Tibial artery (tissue), 4 donors: ENCODE measurements around the gene RAB14.

ENCODE experiments used
- DNase-seq, 2 donors: peaks; one replicate each; pipeline ENCODE4 v3.0.0-alpha.2; 2019
- H3K27ac ChIP-seq, 2 donors: fragments of 200-600 bp; sonication (generic) in 1 of 2; 1 replicate in 1 of 2; 2 replicates in 1 of 2; pipeline ENCODE4 v1.5.1; 2018 to 2019; ENCODE audit warnings: mild to moderate bottlenecking in 1 of 2
- H3K27me3 ChIP-seq, 2 donors: fragments of 200-600 bp; sonication (generic) in 1 of 2; one replicate each; pipeline versions ENCODE4 v1.5.1 to v1.6.0; 2016 to 2019
- H3K36me3 ChIP-seq, 3 donors: fragments of 200-600 bp; sonication (generic) in 2 of 3; one replicate each; pipeline ENCODE4 v1.5.1; 2016 to 2019; ENCODE audit warnings: mild to moderate bottlenecking in 2 of 3
- H3K4me1 ChIP-seq, 4 donors: fragments of 200-600 bp; sonication (generic) in 2 of 4; 1 replicate in 3 of 4; 2 replicates in 1 of 4; pipeline ENCODE4 v1.5.1; 2016 to 2019
- H3K4me3 ChIP-seq, 2 donors: fragments of 200-600 bp; sonication (generic) in 1 of 2; 1 replicate in 1 of 2; 2 replicates in 1 of 2; pipeline ENCODE4 v1.5.1; 2018 to 2019; ENCODE audit warnings: mild to moderate bottlenecking in 2 of 2
- H3K9me3 ChIP-seq, 3 donors: fragments of 200-600 bp; sonication (generic) in 1 of 3; one replicate each; pipeline ENCODE4 v1.5.1; 2016 to 2019
- CTCF ChIP-seq, 2 experiments: fragments of 200-600 bp in 1 of 2; fragments of 450-650 bp in 1 of 2; IDR thresholded peaks; one replicate each; pipeline ENCODE4 v1.5.1; 2017 to 2019; ENCODE audit warnings: antibody characterized with exemption in 2 of 2, mild to moderate bottlenecking in 1 of 2, moderate library complexity in 1 of 2
- intact Hi-C: fragments of 100-400 bp; cut with DNase I; formaldehyde crosslinking; loops from one replicate; pipeline ENCODE4 v1.15.0; 2023; ENCODE audit warnings: low total_unique reads

Gene RAB14

GRCh38 chr9:121204121-121204520 is 2.5 kb upstream of the RAB14 start:
- Histone ChIP-seq H3K27ac (no peak overlapping the region), H3K27me3 (no peaks in the 10 kb centered on the region), H3K9me3 (no peaks in the 10 kb centered on the region), H3K4me3 (no peak overlapping the region), H3K36me3 (no peaks in the 10 kb centered on the region), H3K4me1 (peaks cover 0 to 20% (median 15%) of the 10 kb centered on the region in 4 donors)
- TF ChIP-seq CTCF (IDR thresholded peaks at IDR 0.05): no peak
- no peak for DNase-seq
- intact Hi-C loops: no loop called here

- intact Hi-C loops: no loop called here
- peak overlapping the region; percentile 97 to 98 for H3K27ac ChIP-seq
Measured at GRCh38 chr9:121201045-121201737, 478 bp downstream of the RAB14 start.

GRCh38 chr9:121200356-121200755 is 1.3 kb downstream of the RAB14 start:
- no peaks in the 10 kb centered on the region for H3K27me3 ChIP-seq
- no peak for TF ChIP-seq CTCF (IDR thresholded peaks at IDR 0.05)
- DNase-seq: no peak
- intact Hi-C loops: no loop called here
- H3K9me3 ChIP-seq: no peaks in the 10 kb centered on the region
- peak overlapping the region; percentile 97 to 98 for H3K27ac ChIP-seq
- H3K36me3 ChIP-seq: no peaks in the 10 kb centered on the region
- H3K4me3 ChIP-seq: peak overlapping the region; percentile 92 to 99
- peaks cover 0 to 58% (median 27%) of the 10 kb centered on the region in 4 donors for H3K4me1 ChIP-seq

More at GRCh38 chr9:121201045-121201737, 478 bp downstream of the RAB14 start:
- no peaks in the 10 kb centered on the region for H3K27me3 ChIP-seq
- H3K4me3 ChIP-seq: peak overlapping the region; percentile 92 to 99
- no peaks in the 10 kb centered on the region for H3K36me3 ChIP-seq
- TF ChIP-seq CTCF (IDR thresholded peaks at IDR 0.05): no peak
- H3K4me1 ChIP-seq: peaks cover 0 to 50% (median 22%) of the 10 kb centered on the region in 4 donors
- no peaks in the 10 kb centered on the region for H3K9me3 ChIP-seq
- DNase-seq: peak in 1 of 2 donors; percentile 24

GRCh38 chr9:121199921-121200320 is 1.7 kb downstream of the RAB14 start:
- no peak for DNase-seq
- no peak for TF ChIP-seq CTCF (IDR thresholded peaks at IDR 0.05)
- H3K36me3 ChIP-seq: no peaks in the 10 kb centered on the region
- no peaks in the 10 kb centered on the region for H3K9me3 ChIP-seq
- peaks cover 0 to 62% (median 29%) of the 10 kb centered on the region in 4 donors for H3K4me1 ChIP-seq
- intact Hi-C loops: no loop called here
- H3K27ac ChIP-seq: peak overlapping the region in 1 of 2 donors; percentile 98
- no peaks in the 10 kb centered on the region for H3K27me3 ChIP-seq
- peak overlapping the region; percentile 92 to 99 for H3K4me3 ChIP-seq

GRCh38 chr9:121198512-121199042 is 3.1 kb downstream of the RAB14 start:
- peak overlapping the region in 1 of 2 donors; percentile 92 for H3K4me3 ChIP-seq
- H3K36me3 ChIP-seq: no peaks in the 10 kb centered on the region
- no peaks in the 10 kb centered on the region for H3K9me3 ChIP-seq
- no peaks in the 10 kb centered on the region for H3K27me3 ChIP-seq
- intact Hi-C loops: no loop called here
- TF ChIP-seq CTCF (IDR thresholded peaks at IDR 0.05): no peak
- no peak for DNase-seq
- H3K27ac ChIP-seq: no peak overlapping the region
- H3K4me1 ChIP-seq: peaks cover 0 to 76% (median 30%) of the 10 kb centered on the region in 4 donors
